Measurements from ENCODE around the gene DEK.
A peak's percentile ranks its signal among the peaks of the same experiment; 100 is the strongest.
"Not testable (repeated sequence)": the region's sequence is repeated elsewhere in the genome, so short reads cannot be mapped to it uniquely, and the experiment has no call there.

DEK gene

DNA sequence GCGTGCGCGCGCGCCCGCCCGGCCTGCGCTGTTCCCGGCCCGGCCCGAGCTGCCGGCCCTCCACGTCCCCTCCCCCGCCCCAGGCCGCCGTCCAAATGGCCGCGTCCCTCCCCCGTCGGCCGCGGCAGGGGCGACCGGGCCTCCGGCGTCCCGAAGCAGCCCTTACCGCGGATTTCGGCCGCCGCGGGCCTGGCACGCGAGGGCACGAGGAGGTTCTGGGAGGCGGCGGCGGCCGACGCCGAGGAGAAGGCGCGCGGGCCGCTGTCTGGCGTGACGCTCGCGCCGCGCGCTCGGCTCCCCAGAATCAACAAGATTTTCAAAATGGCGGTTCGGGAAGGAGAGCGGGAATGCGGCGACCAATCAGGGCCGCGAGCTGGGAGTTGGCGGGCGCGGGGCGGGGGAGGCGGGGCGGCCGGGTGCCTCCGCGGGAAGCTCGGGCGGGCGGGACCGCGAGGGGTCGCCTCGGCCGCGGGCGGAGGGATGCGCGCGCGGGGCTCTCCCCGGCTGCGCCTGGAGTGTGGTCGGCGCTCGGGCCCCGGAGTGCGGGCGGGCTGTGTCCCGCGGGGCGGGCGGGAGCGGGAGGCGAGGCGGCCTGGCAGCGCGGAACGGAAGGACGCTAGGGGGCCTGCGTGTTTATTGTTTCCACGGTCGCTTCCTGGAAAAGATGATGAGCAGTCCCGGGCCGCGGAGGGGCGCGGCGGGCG lies at the start of gene DEK:
Gene DEK (minus strand): TSS at position 312 of the 704 bp plus-strand sequence. CDS start 543 bp downstream, outside the sequence.
- DNase-seq (ENCODE audit: low read depth in 4 of 4, low spot score in 1 of 4), result peak; percentile 50 to 77 (median 68)

DNA sequence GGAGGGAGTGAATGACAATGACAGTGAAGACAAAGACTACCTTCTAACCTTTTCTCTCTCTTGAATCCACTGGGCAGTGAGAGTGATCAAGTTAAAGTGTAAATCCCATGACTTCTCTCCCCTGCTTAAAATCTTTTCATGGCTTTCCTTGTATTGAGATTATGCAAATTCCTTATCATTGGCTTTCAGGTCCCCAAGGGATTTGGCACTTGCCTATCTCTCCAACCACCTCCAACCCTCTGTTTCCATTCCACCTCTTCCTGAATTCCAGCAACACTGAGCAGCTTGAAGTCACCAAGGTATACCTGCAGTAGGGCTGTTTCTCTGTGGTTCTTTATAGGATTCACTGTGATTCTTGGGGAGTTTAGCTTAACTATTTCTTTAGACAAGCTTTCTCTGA lies 48.0 kb upstream of the DEK start:
- DNase-seq (ENCODE audit: low read depth in 4 of 4, low spot score in 1 of 4), result no peak

- DNase-seq (ENCODE audit: low read depth in 4 of 4, low spot score in 1 of 4), result not testable (repeated sequence)
These were observed 45.7 kb upstream of the DEK start for GRCh38 chr6:18310010-18310409.

DNA sequence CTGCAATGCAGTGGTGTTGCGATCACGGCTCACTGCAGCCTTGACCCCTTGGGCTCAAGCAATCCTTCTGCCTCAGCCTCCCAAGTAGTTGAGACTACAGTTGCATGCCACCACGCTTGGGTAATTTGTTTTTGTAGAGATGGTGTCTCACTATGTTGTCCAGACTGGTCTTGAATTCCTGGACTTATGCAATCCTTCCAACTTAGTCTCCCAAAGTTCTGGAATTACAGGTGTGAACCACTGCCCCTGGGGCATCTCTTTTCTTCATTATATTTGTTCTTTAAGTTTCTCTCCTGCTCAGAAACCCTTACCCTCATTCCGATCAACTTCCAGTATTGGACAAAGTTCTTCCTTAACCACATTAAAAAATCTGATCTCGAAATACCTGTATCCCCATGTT lies 44.7 kb upstream of the DEK start:
- DNase-seq (ENCODE audit: low read depth in 4 of 4, low spot score in 1 of 4), result no peak

- DNase-seq (ENCODE audit: low read depth in 4 of 4, low spot score in 1 of 4), result no peak
These were observed 43.9 kb upstream of the DEK start for GRCh38 chr6:18308070-18308735.

GRCh38 chr6:18306977-18307376 lies 42.6 kb upstream of the DEK start:
- DNase-seq (ENCODE audit: low read depth in 4 of 4, low spot score in 1 of 4), result no peak

GRCh38 chr6:18302561-18303439 lies 38.5 kb upstream of the DEK start:
- DNase-seq (ENCODE audit: low read depth in 4 of 4, low spot score in 1 of 4), result no peak

DNA sequence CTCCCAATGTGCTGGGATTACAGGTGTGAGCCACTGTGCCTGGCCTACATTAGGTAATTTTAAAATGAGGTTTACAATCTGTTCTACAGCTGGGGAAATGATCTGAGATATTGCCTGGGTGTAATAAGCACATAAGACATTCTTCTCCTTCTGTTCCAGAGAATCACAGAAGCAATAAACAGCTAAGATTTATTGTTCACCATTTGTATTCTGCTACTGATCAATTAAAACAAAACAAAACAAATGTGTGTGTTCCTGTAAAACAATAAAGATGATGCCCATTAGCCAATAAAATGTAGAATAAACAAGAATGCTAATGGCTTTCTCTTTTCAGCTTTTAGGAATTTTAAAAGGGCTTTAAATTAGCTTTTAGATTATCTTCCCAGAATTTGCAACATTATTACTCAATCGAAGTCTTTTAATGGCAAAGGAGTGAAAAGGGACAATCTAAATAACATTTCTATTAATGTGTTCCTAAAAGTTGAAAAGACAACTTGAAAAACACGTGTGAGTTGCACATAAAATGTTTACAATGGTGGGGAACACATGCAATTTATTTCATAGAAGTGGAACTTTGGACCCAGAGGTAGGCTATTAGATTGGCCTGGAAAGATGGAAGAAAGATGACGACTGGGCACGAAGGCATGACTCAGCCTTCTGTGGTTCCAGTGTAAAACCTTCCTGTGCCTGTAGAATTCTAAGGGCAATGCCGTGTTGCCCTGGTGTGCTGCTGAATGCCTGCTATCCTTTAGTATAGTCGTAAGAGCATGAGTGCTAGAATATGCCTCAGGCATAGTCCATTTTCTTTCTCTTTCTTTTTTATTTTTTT lies 29.0 kb upstream of the DEK start:
- DNase-seq (ENCODE audit: low read depth in 4 of 4, low spot score in 1 of 4), result no peak

GRCh38 chr6:18289283-18289682 lies 25.0 kb upstream of the DEK start:
- DNase-seq (ENCODE audit: low read depth in 4 of 4, low spot score in 1 of 4), result no peak

DNA sequence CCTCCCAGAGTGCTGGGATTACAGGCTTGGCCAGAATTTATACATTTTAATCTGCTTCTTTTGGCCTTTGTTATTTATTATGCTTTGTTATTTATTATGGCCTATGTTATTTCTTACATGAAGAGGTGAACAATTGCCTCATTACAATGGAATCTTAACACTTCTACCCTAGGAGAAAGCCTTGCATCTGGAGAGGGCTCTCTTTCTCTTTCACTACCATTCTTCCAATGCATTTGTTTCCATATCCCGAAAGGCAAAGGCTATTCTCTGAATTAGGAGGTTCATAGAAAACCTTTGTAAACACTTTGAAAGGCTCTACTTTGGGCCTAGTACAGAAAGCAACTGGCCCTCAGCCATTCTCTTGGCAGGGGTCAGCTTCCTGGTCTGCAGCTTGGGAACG lies 19.9 kb upstream of the DEK start:
- no peak for DNase-seq (ENCODE audit: low read depth in 4 of 4, low spot score in 1 of 4)

DNA sequence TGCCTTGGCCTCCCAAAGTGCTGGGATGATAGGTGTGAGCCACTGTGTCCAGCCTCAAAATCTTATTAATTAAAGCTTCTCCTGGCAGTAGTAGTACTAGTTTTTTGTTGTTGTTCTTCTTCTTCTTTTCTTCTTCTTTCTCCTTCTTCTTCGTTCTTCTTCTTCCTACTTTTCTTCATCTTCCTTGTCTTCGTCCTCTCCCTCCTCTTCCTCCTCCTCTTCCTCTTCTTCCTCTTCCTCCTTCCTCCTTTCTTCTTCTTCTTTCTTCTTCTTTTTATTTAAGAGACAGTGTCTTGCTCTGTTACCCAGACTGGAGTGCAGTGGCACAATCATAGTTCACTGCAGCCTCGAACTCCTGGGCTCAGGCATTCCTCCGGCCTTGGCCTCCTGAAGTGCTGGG lies 17.2 kb upstream of the DEK start:
- DNase-seq (ENCODE audit: low read depth in 4 of 4, low spot score in 1 of 4), result no peak

DNA sequence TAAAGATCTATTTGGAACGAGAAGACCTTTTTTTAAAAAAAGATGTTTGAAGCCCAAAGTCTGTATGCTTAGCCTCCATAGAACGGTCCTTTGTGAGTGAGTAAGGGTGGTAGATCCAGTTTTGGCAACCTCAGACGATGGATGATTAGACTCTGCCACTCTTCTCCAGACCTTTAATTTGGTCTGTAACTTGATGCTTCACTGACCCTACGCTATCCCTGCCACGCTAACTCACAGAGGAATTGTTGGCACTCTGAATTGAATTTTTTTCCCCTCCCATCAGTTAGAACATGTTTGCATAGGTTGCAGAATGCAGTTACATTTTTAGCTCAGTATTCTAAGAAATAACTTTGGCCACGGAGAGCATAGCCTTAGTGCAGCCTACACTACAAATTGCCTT lies 15.8 kb upstream of the DEK start:
- no peak for DNase-seq (ENCODE audit: low read depth in 4 of 4, low spot score in 1 of 4)

GRCh38 chr6:18279422-18279821 lies 15.1 kb upstream of the DEK start:
- DNase-seq (ENCODE audit: low read depth in 4 of 4, low spot score in 1 of 4), result no peak

GRCh38 chr6:18277237-18278006 lies 13.1 kb upstream of the DEK start:
- no peak for DNase-seq (ENCODE audit: low read depth in 4 of 4, low spot score in 1 of 4)

GRCh38 chr6:18276610-18277236 lies 12.4 kb upstream of the DEK start:
- no peak for DNase-seq (ENCODE audit: low read depth in 4 of 4, low spot score in 1 of 4)

- DNase-seq (ENCODE audit: low read depth in 4 of 4, low spot score in 1 of 4), result no peak
These were observed 5.9 kb upstream of the DEK start for GRCh38 chr6:18270216-18270615.

DNA sequence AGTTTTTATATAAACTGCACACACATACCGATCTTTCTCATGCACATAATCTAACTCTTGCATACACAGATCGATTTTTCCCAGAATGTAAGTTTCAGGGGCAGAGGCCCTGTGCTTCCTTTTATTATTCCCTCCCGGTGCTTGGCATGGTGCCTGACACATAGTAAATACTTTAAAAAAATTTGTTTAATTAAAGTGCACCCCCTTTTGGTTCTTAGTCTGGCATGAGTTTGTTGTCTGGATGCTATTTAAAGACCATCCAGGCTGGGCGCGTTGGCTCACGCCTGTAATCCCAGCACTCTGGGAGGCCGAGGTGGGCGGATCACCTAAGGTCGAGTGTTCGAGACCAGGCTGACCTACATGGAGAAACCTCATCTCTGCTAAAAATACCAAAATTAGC lies 5.4 kb upstream of the DEK start:
- no peak for DNase-seq (ENCODE audit: low read depth in 4 of 4, low spot score in 1 of 4)

DNA sequence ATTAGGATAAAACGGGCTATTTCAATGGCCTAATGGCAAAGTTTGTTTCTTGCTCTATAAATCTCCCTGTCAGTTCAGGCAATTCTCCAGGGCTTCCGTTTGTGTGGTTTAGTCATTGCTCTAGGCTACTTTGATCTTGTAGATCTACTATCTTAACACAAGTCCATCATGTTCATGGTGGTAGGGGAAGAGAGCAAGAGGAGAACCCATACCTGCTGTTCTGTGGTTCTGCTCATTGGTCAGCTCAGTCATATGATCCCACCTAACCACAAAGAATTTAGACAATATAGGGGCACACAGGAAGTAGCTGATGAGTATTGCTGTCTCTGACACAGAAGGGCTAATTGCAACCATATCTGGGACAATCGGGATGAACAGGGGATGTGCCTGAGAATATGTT lies 4.9 kb upstream of the DEK start:
- DNase-seq (ENCODE audit: low read depth in 4 of 4, low spot score in 1 of 4), result no peak

DNA sequence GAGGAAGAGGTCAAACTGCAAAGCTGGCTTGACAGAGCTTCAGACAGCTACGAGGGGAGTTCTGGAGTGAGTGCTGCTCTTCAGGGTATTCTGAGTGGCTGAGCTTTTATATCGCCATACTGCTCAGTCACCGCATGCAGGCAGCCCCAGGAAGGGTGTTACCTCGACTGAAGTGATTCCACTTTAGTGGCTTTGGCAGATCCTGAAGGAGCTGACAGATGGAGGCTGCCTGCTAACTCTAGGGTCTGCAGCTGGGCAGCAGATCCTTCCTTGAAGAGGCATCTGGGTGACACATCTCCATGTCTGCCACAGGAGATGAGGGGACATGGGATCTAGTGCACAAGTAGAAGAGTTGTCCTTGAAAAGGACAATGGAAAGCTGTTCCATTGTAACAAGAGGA lies 3.7 kb upstream of the DEK start:
- DNase-seq (ENCODE audit: low read depth in 4 of 4, low spot score in 1 of 4), result no peak

DNA sequence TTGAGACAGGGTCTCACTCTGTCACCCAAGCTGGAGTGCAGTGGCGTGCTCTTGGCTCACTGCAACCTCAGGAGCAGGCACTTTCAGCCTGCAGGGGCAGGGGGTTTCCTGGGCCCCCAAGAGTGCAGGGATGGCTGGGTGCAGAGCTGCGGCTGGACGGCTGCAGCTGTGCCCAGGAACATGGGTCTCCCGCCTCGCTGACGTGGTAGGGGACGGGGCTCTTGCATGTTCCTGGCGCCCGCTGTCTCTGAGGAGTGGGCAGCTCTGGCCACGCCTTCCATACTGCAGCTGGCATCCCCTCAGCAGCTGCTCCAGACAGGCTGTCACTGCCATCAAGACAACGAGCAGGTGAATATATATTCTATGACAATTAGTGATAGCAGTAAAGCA lies 2.2 kb upstream of the DEK start:
- no peak for DNase-seq (ENCODE audit: low read depth in 4 of 4, low spot score in 1 of 4)

All from stimulated activated CD4-positive, alpha-beta T cell treated with anti-CD3 and anti-CD28 coated beads, Interleukin-1b, Interleukin-23, amount 100 ng/mL, for 24 hours (primary cell).